ENCODE data around the gene AGAP3. TPM values are rescaled to one million over a fixed set of nuclear protein-coding genes. Genes with fewer than 3 reads are reported as not detected.

Gene AGAP3
- total RNA-seq, 2 donors from 2014 or later: 45.0 to 58.6 TPM

DNA sequence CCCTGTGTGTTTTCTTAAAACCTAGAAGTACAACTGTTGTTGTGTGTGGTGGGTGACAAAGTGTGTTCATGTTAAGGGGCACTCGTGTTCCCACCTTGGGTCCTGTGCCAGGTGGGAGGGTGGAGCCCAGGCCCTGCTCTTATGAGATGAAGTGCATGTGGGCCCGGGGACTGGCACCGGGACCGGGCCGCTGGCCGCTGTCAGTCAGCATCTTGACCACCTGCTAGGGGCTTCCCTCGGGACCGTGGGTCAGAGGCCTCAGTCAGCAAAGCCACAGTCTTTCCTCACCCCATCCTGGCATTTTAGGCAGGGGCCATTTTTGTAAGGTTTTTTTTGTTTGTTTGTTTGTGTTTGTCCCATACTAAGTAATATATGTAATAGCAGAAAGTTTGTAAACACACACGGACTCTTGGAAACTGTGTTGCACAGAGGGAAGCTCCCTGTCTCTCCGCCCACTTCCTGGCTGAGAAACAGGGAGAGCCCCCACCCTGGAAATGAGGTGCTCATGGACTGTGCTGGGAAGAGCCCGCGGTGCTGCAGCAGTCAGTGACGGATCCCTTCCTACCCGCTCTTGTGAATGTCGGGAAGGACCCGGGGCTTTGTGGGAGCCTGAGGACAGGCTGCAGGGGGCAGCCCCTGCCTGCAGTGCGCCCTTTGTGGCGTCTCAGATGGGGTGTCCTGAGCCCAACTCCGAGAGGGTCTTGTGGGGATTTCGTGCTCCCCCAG, 13.4 kb downstream of the AGAP3 start:
- no peak for ATAC-seq (replicated peaks)
- no peak overlapping the region for H3K4me3 Mint-ChIP-seq
- peaks cover 4% of the 10 kb centered on the region for H3K4me1 Mint-ChIP-seq
- no peak overlapping the region for H3K27ac Mint-ChIP-seq
- H3K9me3 Mint-ChIP-seq: no peaks in the 10 kb centered on the region
- no peaks in the 10 kb centered on the region for H3K27me3 Mint-ChIP-seq
- peaks cover 6% of the 10 kb centered on the region for H3K36me3 Mint-ChIP-seq (ENCODE audit: low read depth)

DNA sequence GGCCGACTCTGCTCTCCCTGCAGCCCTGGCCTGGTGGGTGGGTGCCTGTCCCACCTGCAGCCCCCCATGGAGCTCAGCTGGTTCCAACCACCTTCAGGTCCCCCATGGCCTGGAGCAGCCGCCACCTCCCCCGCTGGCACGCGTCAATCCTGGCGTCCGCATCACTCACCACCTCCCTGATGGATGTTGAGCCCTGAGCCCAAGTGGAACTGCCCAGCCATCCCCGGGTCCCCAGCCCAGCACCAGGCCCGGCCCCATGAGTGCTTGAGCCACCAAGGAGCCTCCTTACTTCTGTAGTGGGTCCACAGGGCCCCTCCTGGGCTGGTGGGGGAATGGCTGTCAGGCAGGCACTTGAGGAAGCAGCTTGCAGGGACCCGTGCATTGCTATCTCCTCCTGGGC, 14.6 kb downstream of the AGAP3 start:
- no peak overlapping the region for H3K4me3 Mint-ChIP-seq
- peaks cover 4% of the 10 kb centered on the region for H3K36me3 Mint-ChIP-seq (ENCODE audit: low read depth)
- H3K4me1 Mint-ChIP-seq: no peaks in the 10 kb centered on the region
- no peak overlapping the region for H3K27ac Mint-ChIP-seq
- no peaks in the 10 kb centered on the region for H3K9me3 Mint-ChIP-seq
- ATAC-seq (replicated peaks): no peak
- H3K27me3 Mint-ChIP-seq: no peaks in the 10 kb centered on the region

DNA sequence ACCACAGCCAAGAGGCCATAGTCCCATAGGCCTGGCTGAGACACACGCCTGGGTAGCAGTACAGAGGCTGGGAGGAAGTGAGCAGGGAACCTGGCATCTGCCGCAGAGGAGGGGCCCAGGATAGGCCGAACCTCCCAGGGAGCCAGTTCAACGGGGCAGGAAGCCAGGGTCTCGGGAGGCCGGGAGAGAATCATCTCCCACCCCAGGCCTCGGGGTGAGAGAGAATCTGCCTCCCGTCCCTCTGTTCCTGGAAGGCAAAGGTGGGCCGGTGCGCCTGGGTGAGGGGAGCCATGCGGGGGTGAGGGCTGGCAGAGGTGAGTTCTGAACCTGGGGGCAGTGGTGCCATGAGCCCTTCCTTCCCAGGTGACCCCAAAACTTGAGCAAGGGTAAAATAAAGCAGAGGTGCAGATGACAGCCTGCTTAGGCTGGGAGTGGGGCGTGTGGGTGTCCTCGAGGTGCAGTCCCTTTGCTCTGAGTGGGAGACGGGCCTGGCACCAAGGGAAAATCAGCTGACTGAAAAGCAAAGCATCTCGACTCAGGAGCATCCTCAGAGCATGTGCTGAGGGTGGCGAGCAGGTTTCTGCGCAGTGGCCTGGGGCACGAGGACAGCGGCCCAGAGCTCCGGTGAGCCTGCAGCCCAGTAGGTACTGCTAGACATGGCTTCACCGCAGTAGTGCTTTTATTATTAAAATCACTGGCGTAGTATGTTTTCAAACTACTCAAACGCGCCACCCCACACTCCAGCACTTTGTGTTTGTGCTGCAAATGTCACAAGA, 15.5 kb downstream of the AGAP3 start:
- H3K4me3 Mint-ChIP-seq: no peak overlapping the region
- no peaks in the 10 kb centered on the region for H3K36me3 Mint-ChIP-seq (ENCODE audit: low read depth)
- no peaks in the 10 kb centered on the region for H3K4me1 Mint-ChIP-seq
- H3K27ac Mint-ChIP-seq: no peak overlapping the region
- no peaks in the 10 kb centered on the region for H3K27me3 Mint-ChIP-seq
- no peak for ATAC-seq (replicated peaks)
- no peaks in the 10 kb centered on the region for H3K9me3 Mint-ChIP-seq

DNA sequence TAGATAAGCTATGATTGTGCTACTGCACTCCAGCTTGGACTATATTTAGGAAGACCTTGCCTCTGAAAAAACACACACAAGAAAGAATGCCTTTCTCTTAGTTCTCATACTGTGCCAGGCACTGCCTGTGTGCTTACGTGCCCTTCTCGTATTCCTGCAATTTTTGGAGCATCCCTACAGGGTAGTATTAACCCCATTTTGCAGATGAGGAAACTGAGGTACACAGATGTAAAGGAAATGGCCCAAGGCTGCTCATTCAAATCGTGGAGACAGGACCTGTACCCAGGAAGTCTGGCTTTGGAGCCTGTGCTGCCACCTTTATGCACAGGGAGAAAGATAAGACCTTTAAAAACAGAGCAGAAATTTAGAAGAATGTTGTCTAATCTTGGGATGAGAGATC, 16.7 kb downstream of the AGAP3 start:
- H3K4me1 Mint-ChIP-seq: no peaks in the 10 kb centered on the region
- no peak overlapping the region for H3K4me3 Mint-ChIP-seq
- no peak overlapping the region for H3K27ac Mint-ChIP-seq
- H3K9me3 Mint-ChIP-seq: no peaks in the 10 kb centered on the region
- no peaks in the 10 kb centered on the region for H3K27me3 Mint-ChIP-seq
- ATAC-seq (replicated peaks): no peak
- no peaks in the 10 kb centered on the region for H3K36me3 Mint-ChIP-seq (ENCODE audit: low read depth)

GRCh38 chr7:151103973-151104372, 17.7 kb downstream of the AGAP3 start:
- Mint-ChIP-seq H3K9me3 (no peaks in the 10 kb centered on the region), H3K27me3 (no peaks in the 10 kb centered on the region), H3K4me1 (no peaks in the 10 kb centered on the region), H3K27ac (no peak overlapping the region), H3K36me3 (ENCODE audit: low read depth) (no peaks in the 10 kb centered on the region), H3K4me3 (no peak overlapping the region)
- no peak for ATAC-seq (replicated peaks)

DNA sequence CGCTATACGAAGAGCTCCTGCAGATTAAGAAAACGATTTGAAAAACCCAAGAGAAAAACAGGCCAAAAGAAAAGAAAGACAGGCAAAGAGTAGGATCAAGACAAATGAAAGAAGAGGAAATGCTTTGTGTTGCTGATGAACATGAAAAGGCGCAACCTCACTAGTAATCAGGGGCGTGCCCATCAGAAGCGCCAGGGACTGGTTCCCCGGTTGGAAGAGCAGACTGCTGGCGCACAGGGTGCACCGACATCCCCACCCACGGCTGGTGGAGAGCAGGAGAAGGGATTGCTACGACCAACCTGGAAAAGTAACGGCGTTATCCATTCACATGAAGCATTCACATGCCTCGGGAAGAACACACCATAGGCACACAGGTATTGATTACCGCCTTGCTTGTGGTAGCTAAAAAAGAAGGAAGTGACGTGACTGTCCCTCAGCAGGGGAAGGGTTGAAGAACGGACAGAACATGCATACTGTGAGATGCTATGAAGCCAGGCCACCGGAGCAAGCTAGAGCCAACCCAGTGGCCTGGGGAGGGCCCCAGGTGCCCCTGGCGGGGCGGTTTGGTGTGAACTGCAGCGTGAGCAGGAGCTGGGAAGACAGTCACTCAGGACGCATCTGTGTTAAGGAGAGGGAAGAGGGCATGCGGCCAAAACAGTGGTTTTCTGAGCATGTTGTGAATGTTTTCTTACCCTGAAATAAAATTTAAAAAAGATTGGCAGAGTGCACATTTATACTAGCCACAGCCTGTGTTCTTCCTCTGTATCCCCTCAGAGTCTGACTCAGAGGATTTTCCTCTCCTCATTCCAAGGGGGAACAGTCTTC, 18.3 kb downstream of the AGAP3 start:
- no peaks in the 10 kb centered on the region for H3K9me3 Mint-ChIP-seq
- H3K4me3 Mint-ChIP-seq: no peak overlapping the region
- no peak for ATAC-seq (replicated peaks)
- no peaks in the 10 kb centered on the region for H3K27me3 Mint-ChIP-seq
- H3K36me3 Mint-ChIP-seq (ENCODE audit: low read depth): no peaks in the 10 kb centered on the region
- no peak overlapping the region for H3K27ac Mint-ChIP-seq
- H3K4me1 Mint-ChIP-seq: no peaks in the 10 kb centered on the region

DNA sequence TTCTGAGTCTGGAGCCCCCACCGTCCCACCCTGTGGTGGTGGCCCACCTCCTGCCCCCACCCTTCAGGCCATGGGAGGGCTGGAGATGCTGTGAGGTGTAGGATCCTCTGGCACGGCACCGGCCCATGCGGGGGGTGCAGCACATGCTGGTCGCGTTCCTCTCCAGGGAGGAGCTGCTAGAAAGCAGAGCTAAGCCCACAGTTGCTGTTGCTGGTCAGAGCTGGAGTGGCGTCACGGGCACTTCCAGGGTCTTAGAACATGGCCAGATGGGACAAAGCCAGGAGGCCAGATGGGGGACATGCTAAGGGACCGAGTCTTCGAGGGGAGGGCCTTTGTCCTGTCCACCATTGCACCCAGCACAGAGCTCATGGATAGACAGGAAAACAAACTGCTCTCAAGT, 21.6 kb downstream of the AGAP3 start:
- Mint-ChIP-seq H3K9me3 (no peaks in the 10 kb centered on the region), H3K4me1 (no peaks in the 10 kb centered on the region), H3K27me3 (no peaks in the 10 kb centered on the region), H3K27ac (no peak overlapping the region), H3K36me3 (ENCODE audit: low read depth) (no peaks in the 10 kb centered on the region), H3K4me3 (no peak overlapping the region)
- no peak for ATAC-seq (replicated peaks)

DNA sequence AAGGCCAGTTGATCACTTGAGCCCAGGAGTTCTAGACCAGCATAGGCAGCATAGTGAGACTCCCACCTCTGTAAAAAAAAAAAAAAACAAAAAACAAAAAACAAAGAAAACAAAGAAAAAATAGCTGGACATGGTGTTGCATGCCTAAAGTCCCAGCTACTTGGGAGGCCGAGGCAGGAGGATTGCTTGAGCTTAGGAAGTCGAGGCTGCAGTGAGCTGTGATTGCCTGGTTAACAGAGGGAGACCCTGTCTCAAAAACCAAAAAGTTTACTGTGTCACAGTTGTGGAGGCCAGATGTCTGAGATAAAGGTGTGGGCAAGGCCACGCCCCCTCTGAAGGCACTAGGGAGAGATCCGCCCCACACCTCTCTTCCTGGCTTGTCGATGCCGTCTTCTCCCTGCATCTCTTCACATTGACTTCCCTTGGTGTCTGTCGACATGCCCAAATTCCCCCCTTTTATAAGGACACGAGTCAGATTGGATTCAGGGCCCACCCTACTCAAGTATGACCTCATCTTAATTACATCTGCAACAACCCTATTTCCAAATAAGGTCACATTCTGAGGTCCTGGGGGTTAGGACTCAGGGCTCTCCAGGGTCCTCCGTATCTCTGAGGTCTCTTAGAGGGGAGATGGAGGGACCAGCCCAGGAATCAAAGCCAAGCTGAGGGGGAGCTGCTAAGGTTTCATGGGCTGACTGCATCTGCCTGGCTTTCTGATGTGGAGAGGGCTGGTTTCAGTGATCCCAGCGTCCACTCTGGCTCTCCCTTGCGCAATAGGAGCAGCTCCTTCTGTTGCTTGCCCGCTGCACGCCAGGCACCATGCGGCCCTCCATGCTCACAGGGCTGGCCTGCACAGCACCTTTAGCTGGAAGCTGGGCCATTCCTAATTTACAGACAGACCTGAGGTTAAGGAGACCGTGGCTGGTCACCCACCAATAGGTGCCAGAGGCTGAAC, 23.1 kb downstream of the AGAP3 start:
- no peak overlapping the region for H3K4me3 Mint-ChIP-seq
- H3K9me3 Mint-ChIP-seq: no peaks in the 10 kb centered on the region
- H3K4me1 Mint-ChIP-seq: no peaks in the 10 kb centered on the region
- ATAC-seq (replicated peaks): no peak
- H3K36me3 Mint-ChIP-seq (ENCODE audit: low read depth): no peaks in the 10 kb centered on the region
- no peaks in the 10 kb centered on the region for H3K27me3 Mint-ChIP-seq
- no peak overlapping the region for H3K27ac Mint-ChIP-seq

GRCh38 chr7:151110236-151110940, 24.1 kb downstream of the AGAP3 start:
- H3K4me3 Mint-ChIP-seq: no peak overlapping the region
- no peaks in the 10 kb centered on the region for H3K4me1 Mint-ChIP-seq
- H3K27ac Mint-ChIP-seq: peak overlapping the region; percentile 49
- H3K9me3 Mint-ChIP-seq: no peaks in the 10 kb centered on the region
- H3K36me3 Mint-ChIP-seq (ENCODE audit: low read depth): no peaks in the 10 kb centered on the region
- no peak for ATAC-seq (replicated peaks)
- no peaks in the 10 kb centered on the region for H3K27me3 Mint-ChIP-seq

DNA sequence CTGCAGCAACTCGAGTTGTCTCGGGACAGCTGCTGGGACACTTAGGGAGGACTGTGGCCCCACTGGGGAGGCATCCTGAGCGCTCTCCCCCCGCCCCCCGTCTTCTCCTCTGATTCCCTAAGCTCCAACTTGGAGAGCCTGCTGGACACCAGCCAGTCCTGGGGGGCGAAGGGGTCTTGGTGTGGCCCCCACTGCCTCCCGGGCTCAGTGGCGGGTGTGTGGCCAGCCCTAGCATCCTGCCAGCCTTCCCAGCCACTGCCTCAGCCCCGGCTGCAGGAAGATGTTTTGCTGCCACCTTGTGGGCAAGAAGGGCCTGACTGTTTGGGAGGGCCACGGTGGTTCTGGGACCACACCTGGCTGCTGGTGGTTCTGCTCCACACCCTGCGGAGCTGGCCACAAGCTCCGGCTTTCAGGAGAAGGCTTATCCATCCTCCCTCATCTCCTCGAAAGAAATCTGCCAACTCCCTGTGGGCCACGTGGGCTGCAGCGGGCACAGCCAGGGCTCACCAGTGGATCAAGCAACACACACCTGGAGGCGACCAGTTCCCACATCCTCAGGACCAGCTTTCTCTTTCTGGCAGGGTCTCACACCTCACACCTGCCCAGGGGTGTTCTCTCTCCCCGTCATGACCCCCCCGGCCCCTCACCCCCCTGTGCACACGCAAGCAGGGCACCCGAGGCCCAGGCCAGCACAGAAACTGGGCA, 24.8 kb downstream of the AGAP3 start:
- Mint-ChIP-seq H3K4me1 (no peaks in the 10 kb centered on the region), H3K27ac (peak overlapping the region; percentile 49), H3K9me3 (no peaks in the 10 kb centered on the region)

DNA sequence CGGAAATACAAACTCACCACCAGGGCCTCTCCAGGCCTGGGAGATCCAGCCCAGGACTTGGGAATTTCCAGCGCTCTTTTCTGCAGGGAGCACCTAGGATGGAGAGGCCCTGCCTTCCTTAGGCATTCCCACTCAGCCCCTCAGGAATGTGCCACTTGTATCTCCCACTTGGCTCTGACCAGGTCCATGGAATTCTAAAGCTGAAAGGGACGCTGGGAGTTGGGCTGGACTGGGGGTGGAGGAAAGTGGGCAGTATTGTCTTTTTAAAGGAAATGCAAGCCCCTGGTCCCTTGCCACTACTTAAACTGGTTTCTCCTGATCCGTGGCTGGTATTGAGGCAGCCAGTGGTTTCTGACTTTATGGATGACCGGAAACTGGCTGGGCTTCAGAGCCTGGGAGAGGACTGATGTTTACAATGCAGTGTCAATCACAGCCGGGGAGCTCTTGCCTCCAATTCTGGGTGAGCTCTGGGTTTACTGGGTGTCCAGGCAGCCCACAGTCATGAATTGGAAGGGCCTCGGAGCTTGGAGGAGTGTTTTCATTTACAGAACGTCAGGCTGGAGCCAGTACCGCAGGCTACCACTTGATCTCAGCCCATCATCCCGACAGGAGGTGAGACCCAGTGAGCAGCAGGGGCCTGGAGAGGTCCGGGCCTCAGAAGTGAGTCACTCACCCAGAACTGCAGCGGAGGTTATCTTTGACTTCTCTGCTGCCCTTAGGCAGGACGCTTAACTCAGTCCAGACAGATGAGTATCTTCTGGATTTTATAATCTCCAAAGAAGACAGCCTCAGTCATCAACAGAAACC, 27.3 kb downstream of the AGAP3 start:
- peak overlapping the region; percentile 33 for H3K4me3 Mint-ChIP-seq

More for the DNA sequence above, 24.8 kb downstream of the AGAP3 start:
- Mint-ChIP-seq H3K36me3 (ENCODE audit: low read depth) (no peaks in the 10 kb centered on the region), H3K4me3 (no peak overlapping the region), H3K27me3 (no peaks in the 10 kb centered on the region)
- ATAC-seq (replicated peaks): peak; percentile 85

More for the DNA sequence above, 27.3 kb downstream of the AGAP3 start:
- ATAC-seq (replicated peaks): no peak
- Mint-ChIP-seq H3K27me3 (no peaks in the 10 kb centered on the region), H3K27ac (no peak overlapping the region), H3K9me3 (no peaks in the 10 kb centered on the region), H3K4me1 (peaks cover 8% of the 10 kb centered on the region), H3K36me3 (ENCODE audit: low read depth) (peaks cover 2% of the 10 kb centered on the region)
